Mammary epithelial cell (primary cell): Measurements from ENCODE around the gene JMJD7.

ENCODE experiments used
- CTCF ChIP-seq, 2 donors: IDR thresholded peaks in 1 of 2; conservative IDR thresholded peaks in 1 of 2; 2 replicates each; pipeline ENCODE4 v1.5.1; 2011 to 2012; ENCODE audit warnings: inconsistent platforms in 2 of 2, low read length in 2 of 2, mild to moderate bottlenecking in 2 of 2, control low read depth in 1 of 2, low read depth in 1 of 2; ENCODE audit not compliant: insufficient read depth in 1 of 2; ENCODE audit errors: extremely low read depth in 1 of 2
- EZH2 ChIP-seq: IDR thresholded peaks from 2 replicates; pipeline ENCODE4 v1.6.1; 2012; ENCODE audit warnings: low read length, inconsistent platforms, borderline replicate concordance

DNA sequence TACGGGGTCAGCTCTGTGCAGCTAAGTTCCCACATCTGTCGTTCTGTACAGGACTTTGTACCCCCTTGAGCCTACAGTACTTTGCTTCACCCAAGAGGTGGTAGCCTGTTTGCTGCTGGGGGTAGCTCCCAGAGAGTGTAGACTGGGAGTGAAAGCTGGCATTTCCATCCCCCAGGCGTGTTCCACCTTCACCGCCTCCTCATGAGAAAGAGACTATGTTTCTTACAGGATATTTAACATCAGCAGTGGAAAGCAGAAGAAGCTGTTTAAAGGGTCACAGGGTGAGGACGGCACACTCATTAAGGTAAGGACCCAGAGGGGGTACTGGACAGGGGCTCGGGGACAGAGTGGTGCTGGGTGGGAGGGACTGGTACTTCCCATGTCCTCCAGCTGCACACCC lies 10.1 kb upstream of the JMJD7 start:
- TF ChIP-seq CTCF (conservative IDR thresholded peaks at IDR 0.05 in 1 of 2, IDR thresholded peaks at IDR 0.05 in 1 of 2; ENCODE audit: extremely low read depth in 1 of 2, insufficient read depth in 1 of 2, low read depth in 1 of 2, low read length in 2 of 2) (no peak), EZH2 (no peak)
